Smooth muscle cell (in vitro differentiated cells): Measurements from ENCODE around the gene TEX101. TPM values are rescaled to one million over a fixed set of nuclear protein-coding genes. Genes with fewer than 3 reads are reported as not detected.

Experiments used
- DNase-seq: peaks from one replicate; lab custom pipeline; 2025; ENCODE audit not compliant: unreplicated experiment; lab: John Stamatoyannopoulos, UW
- H2AFZ ChIP-seq: fragments of 200-600 bp; sonication (generic); 2 replicates; pipeline ENCODE4 v1.6.0; 2016; ENCODE audit warnings: antibody characterized with exemption, low read depth, mild to moderate bottlenecking
- H3F3A ChIP-seq: fragments of 200-600 bp; sonication (generic); 2 replicates; pipeline ENCODE4 v1.6.0; 2017; ENCODE audit warnings: antibody characterized with exemption, low read depth
- H3K27ac ChIP-seq: fragments of 200-600 bp; sonication (generic); 2 replicates; pipeline ENCODE4 v1.5.1; 2016; ENCODE audit warnings: low read depth, mild to moderate bottlenecking
- H3K27me3 ChIP-seq: fragments of 200-600 bp; sonication (generic); 2 replicates; pipeline ENCODE4 v1.6.1; 2016; ENCODE audit warnings: low read depth, mild to moderate bottlenecking
- H3K36me3 ChIP-seq: fragments of 200-600 bp; sonication (generic); 2 replicates; pipeline ENCODE4 v1.5.1; 2016; ENCODE audit warnings: low read depth
- H3K4me1 ChIP-seq: fragments of 200-600 bp; sonication (generic); 2 replicates; pipeline ENCODE4 v1.5.1; 2016; ENCODE audit warnings: low read depth
- H3K4me2 ChIP-seq: fragments of 200-600 bp; sonication (generic); 2 replicates; pipeline ENCODE4 v1.6.0; 2016; ENCODE audit warnings: mild to moderate bottlenecking
- H3K4me3 ChIP-seq: fragments of 200-600 bp; sonication (generic); 2 replicates; pipeline ENCODE4 v1.5.1; 2016; ENCODE audit warnings: mild to moderate bottlenecking
- H3K79me2 ChIP-seq: fragments of 200-600 bp; sonication (generic); 2 replicates; pipeline ENCODE4 v1.6.0; 2016; ENCODE audit warnings: low read depth, mild to moderate bottlenecking
- H3K9ac ChIP-seq: fragments of 200-600 bp; sonication (generic); 2 replicates; pipeline ENCODE4 v1.6.0; 2016; ENCODE audit warnings: low read depth
- H3K9me3 ChIP-seq: fragments of 200-600 bp; sonication (generic); replicated peaks from 2 replicates; pipeline ENCODE4 v1.5.1; 2016; ENCODE audit warnings: low read depth
- H4K20me1 ChIP-seq: fragments of 200-600 bp; sonication (generic); 2 replicates; pipeline ENCODE4 v1.6.0; 2016; ENCODE audit warnings: low read depth
- CTCF ChIP-seq: fragments of 200-600 bp; sonication (generic); IDR thresholded peaks from 2 replicates; pipeline ENCODE4 v1.5.1; 2017; ENCODE audit warnings: borderline replicate concordance, mild to moderate bottlenecking, antibody characterized with exemption; ENCODE audit not compliant: insufficient read depth, poor library complexity, severe bottlenecking
- WGBS: methylation state at CpG from one replicate; pipeline ENCODE4 v1.1.7; 2016; ENCODE audit warnings: low lambda C conversion rate; 5-methylcytosine and 5-hydroxymethylcytosine counted together
- polyA plus RNA-seq: library from polyadenylated mRNA; unstranded; fragments of >200 nt; fragmentation: Nextera tagmentation; extraction: Ambion mirVana; gene quantifications from 2 replicates; pipeline ENCODE4 v1.2.1, GENCODE V29; 2016
- total RNA-seq: library from RNA; depleted of rRNA; stranded (reverse); fragments of >200 nt; gene quantifications from 2 replicates; pipeline ENCODE4 v1.2.3, GENCODE V29; 2014

TEX101 gene
- total and polyA plus RNA-seq, 2 experiments from 2014 or later, result not detected

- no peaks in the 10 kb centered on the region for H3K4me1 ChIP-seq
- H3K4me3 ChIP-seq, result no peak overlapping the region
- DNase-seq, result no peak
- H3F3A ChIP-seq, result no peaks in the 10 kb centered on the region
- TF ChIP-seq CTCF, result no peak
- 91% methylated on average over 2 of the region's 2 CpGs for WGBS
- H3K27ac ChIP-seq, result no peak overlapping the region
- H3K4me2 ChIP-seq, result no peak overlapping the region
- H2AFZ ChIP-seq, result no peak overlapping the region
- H3K9ac ChIP-seq, result no peak overlapping the region
- no peaks in the 10 kb centered on the region for H4K20me1 ChIP-seq
- H3K27me3 ChIP-seq, result no peaks in the 10 kb centered on the region
- H3K36me3 ChIP-seq, result no peaks in the 10 kb centered on the region
- H3K79me2 ChIP-seq, result no peaks in the 10 kb centered on the region
- no peaks in the 10 kb centered on the region for H3K9me3 ChIP-seq
Observed at GRCh38 chr19:43422000-43422688, 7.5 kb downstream of the TEX101 start.

GRCh38 chr19:43422689-43423066 lies 8.0 kb downstream of the TEX101 start:
- Histone ChIP-seq H4K20me1 (no peaks in the 10 kb centered on the region), H3K9ac (no peak overlapping the region), H3F3A (no peaks in the 10 kb centered on the region), H3K4me3 (no peak overlapping the region), H3K79me2 (no peaks in the 10 kb centered on the region), H3K36me3 (no peaks in the 10 kb centered on the region), H3K9me3 (no peaks in the 10 kb centered on the region), H2AFZ (no peak overlapping the region), H3K4me2 (no peak overlapping the region), H3K27ac (no peak overlapping the region), H3K27me3 (no peaks in the 10 kb centered on the region), H3K4me1 (no peaks in the 10 kb centered on the region)
- DNase-seq, result no peak
- no peak for TF ChIP-seq CTCF
- 94% methylated on average over 1 of the region's 1 CpG for WGBS

- H3K27me3 ChIP-seq, result no peaks in the 10 kb centered on the region
- no peaks in the 10 kb centered on the region for H3K36me3 ChIP-seq
- H3K27ac ChIP-seq, result no peak overlapping the region
- no peaks in the 10 kb centered on the region for H4K20me1 ChIP-seq
- H3K4me2 ChIP-seq, result no peak overlapping the region
- H3K9ac ChIP-seq, result no peak overlapping the region
- H3F3A ChIP-seq, result no peaks in the 10 kb centered on the region
- no peaks in the 10 kb centered on the region for H3K4me1 ChIP-seq
- no peak for DNase-seq
- no peak for TF ChIP-seq CTCF
- 93% methylated on average over 5 of the region's 5 CpGs for WGBS
- H3K79me2 ChIP-seq, result no peaks in the 10 kb centered on the region
- no peak overlapping the region for H3K4me3 ChIP-seq
- no peak overlapping the region for H2AFZ ChIP-seq
- no peaks in the 10 kb centered on the region for H3K9me3 ChIP-seq
Observed at GRCh38 chr19:43423779-43424178, 9.1 kb downstream of the TEX101 start.
